Measurements from ENCODE around the gene PARP1. TPM values are rescaled to one million over a fixed set of nuclear protein-coding genes. Genes with fewer than 3 reads are reported as not detected.

PARP1 gene
- total RNA-seq, 5 donors from 2014 or later (not counting 1 experiment from before 2014, with no cell fraction given) = 79.1 to 133 (median 105) TPM

DNA sequence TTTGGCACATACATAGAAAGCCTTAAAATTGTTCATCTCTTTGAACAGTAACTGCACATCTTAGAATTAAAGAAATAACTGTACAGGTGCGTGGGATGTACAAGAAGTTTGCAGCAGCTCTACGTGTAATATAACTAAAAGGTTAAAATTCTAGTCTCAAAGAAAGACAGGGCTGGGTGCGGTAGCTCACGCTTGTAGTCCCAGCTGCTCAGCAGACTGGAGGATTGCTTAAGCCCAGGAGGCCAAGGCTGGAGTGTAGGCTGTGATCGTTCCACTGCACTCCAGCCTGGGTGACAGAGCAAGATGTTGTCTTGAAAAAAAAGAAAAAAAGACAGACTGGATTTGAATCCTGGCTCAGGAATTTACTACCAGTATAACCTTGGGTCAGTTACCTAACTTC lies 13.4 kb downstream of the PARP1 start:
- Mint-ChIP-seq H3K27ac (no peak overlapping the region), H3K27me3 (no peaks in the 10 kb centered on the region), H3K9me3 (no peaks in the 10 kb centered on the region), H3K36me3 (peaks cover 66% of the 10 kb centered on the region), H3K4me3 (no peak overlapping the region), H3K4me1 (peaks cover 14 to 40% (median 38%) of the 10 kb centered on the region in 3 donors)
- Histone ChIP-seq H3K4me1 (ENCODE audit: control insufficient read depth in 1 of 2, extremely low read depth in 1 of 2, insufficient read depth in 2 of 2, low read length in 2 of 2) (no peaks in the 10 kb centered on the region), H3K9me3 (no peaks in the 10 kb centered on the region), H3K4me3 (ENCODE audit: control insufficient read depth in 1 of 2, extremely low read depth in 1 of 2, low read length in 1 of 2) (no peak overlapping the region), H3K36me3 (ENCODE audit: control insufficient read depth in 2 of 2, extremely low read depth in 1 of 2, insufficient read depth in 1 of 2, low read length in 1 of 2) (peaks cover 9 to 68% of the 10 kb centered on the region in 2 donors), H3K27ac (ENCODE audit: low read length) (no peak overlapping the region), H3K27me3 (replicated peaks in 1 of 2; ENCODE audit: control insufficient read depth in 2 of 2, extremely low read depth in 1 of 2, insufficient read depth in 2 of 2, low read length in 1 of 2) (no peaks in the 10 kb centered on the region)
- ATAC-seq (replicated peaks in 1 of 4) (no peak), DNase-seq (no peak)
- POLR2A ChIA-PET = no interaction called here
- CTCF ChIA-PET = no interaction called here
- 95% methylated on average over 4 of the region's 5 CpGs for WGBS (ENCODE audit: insufficient coverage)

DNA sequence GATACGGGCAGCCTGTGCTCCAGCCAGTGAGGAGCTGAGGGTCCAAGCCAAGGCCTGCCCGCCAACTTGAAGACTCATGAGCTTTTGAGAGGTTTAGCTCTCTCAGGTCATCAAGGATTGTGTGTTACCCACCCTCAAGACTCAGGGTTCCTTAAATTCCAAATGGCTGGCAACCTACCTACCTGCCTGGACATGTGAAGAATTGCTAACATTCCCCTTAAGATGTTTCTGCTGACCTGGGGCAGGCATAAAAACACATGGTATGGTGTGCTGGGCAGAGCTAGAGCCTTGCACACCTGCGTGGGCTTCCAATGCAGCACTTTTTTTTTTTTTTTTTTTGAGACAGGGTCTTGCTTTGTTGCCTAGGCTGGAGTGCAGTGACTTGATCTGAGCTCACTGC lies 17.2 kb downstream of the PARP1 start:
- no peaks in the 10 kb centered on the region for H3K27me3 ChIP-seq (replicated peaks in 1 of 2; ENCODE audit: control insufficient read depth in 2 of 2, extremely low read depth in 1 of 2, insufficient read depth in 2 of 2, low read length in 1 of 2)
- Mint-ChIP-seq H3K27me3 (no peaks in the 10 kb centered on the region), H3K36me3 (peaks cover 78% of the 10 kb centered on the region), H3K9me3 (no peaks in the 10 kb centered on the region), H3K4me3 (no peak overlapping the region), H3K27ac (no peak overlapping the region), H3K4me1 (peaks cover 5 to 21% (median 18%) of the 10 kb centered on the region in 3 donors)
- no peak overlapping the region for H3K27ac ChIP-seq (ENCODE audit: low read length)
- no peaks in the 10 kb centered on the region for H3K4me1 ChIP-seq (ENCODE audit: control insufficient read depth in 1 of 2, extremely low read depth in 1 of 2, insufficient read depth in 2 of 2, low read length in 2 of 2)
- DNase-seq (no peak), ATAC-seq (replicated peaks in 1 of 4) (no peak)
- POLR2A ChIA-PET = interaction anchor here in 1 of 2 donors (0.6 kb wide), 1 partner anchor 297 kb away, joined by 8 read pairs; no protein-coding TSS in a partner anchor
- peaks cover 21 to 87% of the 10 kb centered on the region in 2 donors for H3K36me3 ChIP-seq (ENCODE audit: control insufficient read depth in 2 of 2, extremely low read depth in 1 of 2, insufficient read depth in 1 of 2, low read length in 1 of 2)
- no peaks in the 10 kb centered on the region for H3K9me3 ChIP-seq
- no peak overlapping the region for H3K4me3 ChIP-seq (ENCODE audit: control insufficient read depth in 1 of 2, extremely low read depth in 1 of 2, low read length in 1 of 2)
- 100% methylated on average over 2 of the region's 3 CpGs for WGBS (ENCODE audit: insufficient coverage)
- CTCF ChIA-PET = interaction anchor here in 1 of 2 donors (0.6 kb wide), 1 partner anchor 674 kb away, joined by 3 read pairs; no protein-coding TSS in a partner anchor

DNA sequence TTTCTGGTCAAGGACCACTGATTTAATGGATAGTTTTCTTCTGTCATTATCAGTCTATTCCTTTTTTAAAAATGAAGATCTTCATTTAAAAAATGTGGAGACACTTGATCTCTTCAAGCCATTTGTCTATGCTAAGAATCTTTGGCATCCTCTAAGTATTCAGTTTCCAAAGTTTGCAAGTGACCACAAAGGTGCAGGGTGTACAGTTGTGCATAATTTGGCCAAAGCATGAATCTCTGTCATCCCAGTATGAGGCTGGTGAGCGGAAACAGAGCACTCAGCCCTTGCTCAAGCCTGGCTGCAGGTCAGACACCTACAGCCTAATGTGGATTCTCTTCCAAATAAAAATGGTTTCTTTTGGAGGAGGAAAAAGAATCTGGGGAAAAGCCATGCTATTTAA lies 19.8 kb downstream of the PARP1 start:
- no peaks in the 10 kb centered on the region for H3K9me3 ChIP-seq
- no peak overlapping the region for H3K27ac ChIP-seq (ENCODE audit: low read length)
- no peak overlapping the region for H3K4me3 Mint-ChIP-seq
- no peak overlapping the region for H3K27ac Mint-ChIP-seq
- ChIA-PET CTCF (no interaction called here), POLR2A (no interaction called here)
- DNase-seq (no peak), ATAC-seq (replicated peaks in 1 of 4) (no peak)
- peaks cover 31 to 97% of the 10 kb centered on the region in 2 donors for H3K36me3 ChIP-seq (ENCODE audit: control insufficient read depth in 2 of 2, extremely low read depth in 1 of 2, insufficient read depth in 1 of 2, low read length in 1 of 2)
- H3K9me3 Mint-ChIP-seq = no peaks in the 10 kb centered on the region
- no CpG with 5 or more reads among the region's 1 CpG for WGBS (ENCODE audit: insufficient coverage)
- no peaks in the 10 kb centered on the region for H3K27me3 Mint-ChIP-seq
- no peaks in the 10 kb centered on the region for H3K4me1 ChIP-seq (ENCODE audit: control insufficient read depth in 1 of 2, extremely low read depth in 1 of 2, insufficient read depth in 2 of 2, low read length in 2 of 2)
- peaks cover 83% of the 10 kb centered on the region for H3K36me3 Mint-ChIP-seq
- H3K4me1 Mint-ChIP-seq = peaks cover 0 to 2% (median 2%) of the 10 kb centered on the region in 3 donors
- no peak overlapping the region for H3K4me3 ChIP-seq (ENCODE audit: control insufficient read depth in 1 of 2, extremely low read depth in 1 of 2, low read length in 1 of 2)
- H3K27me3 ChIP-seq (replicated peaks in 1 of 2; ENCODE audit: control insufficient read depth in 2 of 2, extremely low read depth in 1 of 2, insufficient read depth in 2 of 2, low read length in 1 of 2) = no peaks in the 10 kb centered on the region

DNA sequence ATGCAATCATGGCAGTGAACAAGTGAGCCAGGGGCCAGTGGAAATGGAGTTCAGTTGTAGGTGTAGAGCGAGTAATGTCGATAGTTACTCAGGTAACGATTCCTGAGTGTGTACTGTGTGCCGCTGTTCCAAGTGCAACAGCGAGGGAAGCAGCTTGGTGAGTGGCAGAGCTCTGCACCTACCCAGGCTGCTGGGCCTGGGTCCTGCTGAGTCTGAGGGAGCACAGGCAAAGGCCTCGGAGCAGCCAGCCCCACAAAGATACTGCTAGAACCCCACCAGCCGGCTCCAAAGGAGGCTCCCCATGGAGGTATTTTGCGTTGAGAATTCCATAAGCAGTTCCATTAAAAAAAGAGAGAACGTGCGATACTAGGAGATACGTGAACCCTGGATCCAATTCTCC lies 23.2 kb downstream of the PARP1 start:
- ChIA-PET CTCF (no interaction called here), POLR2A (no interaction called here)
- H3K9me3 Mint-ChIP-seq = no peaks in the 10 kb centered on the region
- H3K4me1 Mint-ChIP-seq = no peaks in the 10 kb centered on the region
- H3K36me3 Mint-ChIP-seq = peaks cover 79% of the 10 kb centered on the region
- Histone ChIP-seq H3K4me3 (ENCODE audit: control insufficient read depth in 1 of 2, extremely low read depth in 1 of 2, low read length in 1 of 2) (no peak overlapping the region), H3K27me3 (replicated peaks in 1 of 2; ENCODE audit: control insufficient read depth in 2 of 2, extremely low read depth in 1 of 2, insufficient read depth in 2 of 2, low read length in 1 of 2) (no peaks in the 10 kb centered on the region), H3K36me3 (ENCODE audit: control insufficient read depth in 2 of 2, extremely low read depth in 1 of 2, insufficient read depth in 1 of 2, low read length in 1 of 2) (peaks cover 39 to 99% of the 10 kb centered on the region in 2 donors), H3K27ac (ENCODE audit: low read length) (no peak overlapping the region), H3K4me1 (ENCODE audit: control insufficient read depth in 1 of 2, extremely low read depth in 1 of 2, insufficient read depth in 2 of 2, low read length in 2 of 2) (no peaks in the 10 kb centered on the region), H3K9me3 (no peaks in the 10 kb centered on the region)
- no peak for ATAC-seq (replicated peaks in 1 of 4)
- no peak for DNase-seq
- no peak overlapping the region for H3K27ac Mint-ChIP-seq
- 92% methylated on average over 8 of the region's 11 CpGs for WGBS (ENCODE audit: insufficient coverage)
- no peaks in the 10 kb centered on the region for H3K27me3 Mint-ChIP-seq
- no peak overlapping the region for H3K4me3 Mint-ChIP-seq

DNA sequence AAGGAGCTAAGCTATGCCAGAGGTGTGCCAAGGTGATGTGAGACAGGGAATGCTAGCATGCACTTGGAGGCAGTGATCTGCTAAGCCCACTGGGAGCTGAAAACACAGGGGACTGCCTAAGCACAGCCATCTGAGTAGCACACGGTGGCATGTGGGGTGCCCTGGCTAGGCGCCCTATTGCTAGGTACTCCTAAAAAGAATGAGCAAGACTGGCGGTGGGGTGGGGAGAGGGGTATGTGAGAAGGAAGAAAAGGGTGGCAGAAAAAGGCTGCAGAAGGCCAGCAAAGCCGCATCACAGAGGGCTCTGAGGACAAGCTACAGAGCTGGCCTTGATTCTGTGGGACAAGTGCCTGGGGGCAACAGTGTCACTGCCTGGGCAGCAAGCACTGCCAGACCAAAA lies 23.9 kb downstream of the PARP1 start:
- Mint-ChIP-seq H3K9me3 (no peaks in the 10 kb centered on the region), H3K4me1 (no peaks in the 10 kb centered on the region), H3K36me3 (peaks cover 82% of the 10 kb centered on the region), H3K27ac (no peak overlapping the region), H3K4me3 (no peak overlapping the region), H3K27me3 (no peaks in the 10 kb centered on the region)
- H3K4me1 ChIP-seq (ENCODE audit: control insufficient read depth in 1 of 2, extremely low read depth in 1 of 2, insufficient read depth in 2 of 2, low read length in 2 of 2) = no peaks in the 10 kb centered on the region
- H3K27ac ChIP-seq (ENCODE audit: low read length) = no peak overlapping the region
- peaks cover 39 to 99% of the 10 kb centered on the region in 2 donors for H3K36me3 ChIP-seq (ENCODE audit: control insufficient read depth in 2 of 2, extremely low read depth in 1 of 2, insufficient read depth in 1 of 2, low read length in 1 of 2)
- no peak overlapping the region for H3K4me3 ChIP-seq (ENCODE audit: control insufficient read depth in 1 of 2, extremely low read depth in 1 of 2, low read length in 1 of 2)
- no peak for DNase-seq
- no peaks in the 10 kb centered on the region for H3K27me3 ChIP-seq (replicated peaks in 1 of 2; ENCODE audit: control insufficient read depth in 2 of 2, extremely low read depth in 1 of 2, insufficient read depth in 2 of 2, low read length in 1 of 2)
- 100% methylated on average over 2 of the region's 4 CpGs for WGBS (ENCODE audit: insufficient coverage)
- ChIA-PET POLR2A (no interaction called here), CTCF (interaction anchor here in 1 of 2 donors (0.5 kb wide), 1 partner anchor 85 kb away, joined by 5 read pairs; no protein-coding TSS in a partner anchor)
- no peaks in the 10 kb centered on the region for H3K9me3 ChIP-seq
- no peak for ATAC-seq (replicated peaks in 1 of 4)

DNA sequence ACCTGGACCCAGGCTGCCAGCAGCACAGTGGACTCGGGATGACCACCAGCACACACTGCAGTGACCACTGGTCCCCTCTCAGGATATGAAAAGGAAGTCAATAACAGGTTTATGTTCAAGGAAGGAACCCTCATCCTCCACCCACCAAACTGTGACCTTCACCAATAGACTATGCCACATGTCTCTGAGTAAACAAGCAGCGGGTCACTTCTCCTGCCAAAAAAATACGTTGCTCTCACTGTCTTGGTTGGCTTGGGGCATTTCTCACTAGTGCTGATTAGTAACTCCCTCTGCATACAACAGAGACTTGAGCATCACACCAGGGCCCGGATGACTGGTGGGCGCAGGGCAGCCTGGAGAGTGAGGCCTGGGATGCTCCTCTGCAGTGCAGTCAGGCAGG lies 25.9 kb downstream of the PARP1 start:
- no peaks in the 10 kb centered on the region for H3K27me3 ChIP-seq (replicated peaks in 1 of 2; ENCODE audit: control insufficient read depth in 2 of 2, extremely low read depth in 1 of 2, insufficient read depth in 2 of 2, low read length in 1 of 2)
- POLR2A ChIA-PET = no interaction called here
- ATAC-seq (replicated peaks in 1 of 4) = no peak

More for the DNA sequence above, 25.9 kb downstream of the PARP1 start:
- 94% methylated on average over 3 of the region's 5 CpGs for WGBS (ENCODE audit: insufficient coverage)
- H3K27ac Mint-ChIP-seq = no peak overlapping the region
- peaks cover 81% of the 10 kb centered on the region for H3K36me3 Mint-ChIP-seq
- Histone ChIP-seq H3K36me3 (ENCODE audit: control insufficient read depth in 2 of 2, extremely low read depth in 1 of 2, insufficient read depth in 1 of 2, low read length in 1 of 2) (peaks cover 38 to 98% of the 10 kb centered on the region in 2 donors), H3K4me3 (ENCODE audit: control insufficient read depth in 1 of 2, extremely low read depth in 1 of 2, low read length in 1 of 2) (no peak overlapping the region), H3K4me1 (ENCODE audit: control insufficient read depth in 1 of 2, extremely low read depth in 1 of 2, insufficient read depth in 2 of 2, low read length in 2 of 2) (no peaks in the 10 kb centered on the region), H3K9me3 (no peaks in the 10 kb centered on the region), H3K27ac (ENCODE audit: low read length) (no peak overlapping the region)
- CTCF ChIA-PET = no interaction called here
- H3K4me1 Mint-ChIP-seq = no peaks in the 10 kb centered on the region
- H3K4me3 Mint-ChIP-seq = no peak overlapping the region
- H3K9me3 Mint-ChIP-seq = no peaks in the 10 kb centered on the region
- no peak for DNase-seq
- no peaks in the 10 kb centered on the region for H3K27me3 Mint-ChIP-seq

Measured in T-cell (primary cell).